B cell (primary cell): ENCODE results near the gene OS9. TPM values are rescaled to one million over a fixed set of nuclear protein-coding genes. Genes with fewer than 3 reads are reported as not detected.

ENCODE experiments used
- ATAC-seq: fragments of 200-7000 bp; cut with Tn5 transposase; one replicate; pipeline ENCODE4 v1.10.0; 2021; ENCODE audit warnings: low read depth, mild to moderate bottlenecking, moderate number of reproducible peaks, moderate library complexity
- CTCF ChIA-PET: fragments of 350-600 bp; sonication (Branson Sonifier 250); formaldehyde crosslinking; loops from one replicate; lab custom pipeline; 2021; ENCODE audit warnings: antibody characterized with exemption, inconsistent platforms; lab: Charles Lee
- POLR2A ChIA-PET: fragments of 350-600 bp; sonication (Branson Sonifier 250); formaldehyde crosslinking; loops from one replicate; lab custom pipeline; 2021; ENCODE audit warnings: antibody characterized with exemption; lab: Charles Lee
- DNase-seq: peaks from one replicate; pipeline ENCODE4 v3.0.0; 2013
- H2AFZ ChIP-seq: 2 replicates; pipeline ENCODE4 v1.6.1; 2012; ENCODE audit warnings: mild to moderate bottlenecking, low read depth, low read length; ENCODE audit not compliant: insufficient read depth, poor library complexity, severe bottlenecking
- H3K27ac ChIP-seq, 2 donors: 1 replicate in 1 of 2; 2 replicates in 1 of 2; pipeline ENCODE4 v1.5.1; 2012 to 2013; ENCODE audit warnings: low read length in 2 of 2, mild to moderate bottlenecking in 2 of 2, moderate library complexity in 1 of 2
- H3K27me3 ChIP-seq, 4 experiments: fragments of 200-600 bp in 1 of 4; sonication (generic) in 1 of 4; replicated peaks in 1 of 4; 1 replicate in 2 of 4; 2 replicates in 2 of 4; pipeline versions ENCODE4 v1.6.1 to v1.7.0; 2013 to 2016; ENCODE audit warnings: low read length in 3 of 4, mild to moderate bottlenecking in 2 of 4, mixed read lengths in 1 of 4, moderate library complexity in 1 of 4; ENCODE audit not compliant: insufficient read depth in 4 of 4, control insufficient read depth in 3 of 4; ENCODE audit errors: control extremely low read depth in 1 of 4
- H3K36me3 ChIP-seq, 2 experiments: replicated peaks in 1 of 2; 1 replicate in 1 of 2; 2 replicates in 1 of 2; pipeline versions ENCODE4 v1.6.1 to v1.7.1; 2013; ENCODE audit warnings: low read length in 1 of 2; ENCODE audit not compliant: insufficient read depth in 2 of 2, control insufficient read depth in 1 of 2; ENCODE audit errors: control extremely low read depth in 1 of 2, extremely low read depth in 1 of 2
- H3K4me1 ChIP-seq, 2 donors: fragments of 200-600 bp in 1 of 2; sonication (generic) in 1 of 2; 1 replicate in 1 of 2; 2 replicates in 1 of 2; pipeline versions ENCODE4 v1.5.1 to v1.6.1; 2013 to 2017; ENCODE audit warnings: low read length in 2 of 2; ENCODE audit not compliant: control insufficient read depth in 2 of 2, insufficient read depth in 2 of 2
- H3K4me2 ChIP-seq: replicated peaks from 2 replicates; pipeline ENCODE3; 2012; ENCODE audit warnings: mild to moderate bottlenecking, low read depth, low read length; ENCODE audit not compliant: poor library complexity, severe bottlenecking
- H3K4me3 ChIP-seq, 5 experiments: fragments of 200-600 bp in 1 of 5; sonication (generic) in 1 of 5; 1 replicate in 3 of 5; 2 replicates in 2 of 5; pipeline versions ENCODE4 v1.5.1 to v1.7.0; 2011 to 2016; ENCODE audit warnings: low read length in 4 of 5, mild to moderate bottlenecking in 4 of 5, low read depth in 2 of 5, control low read depth in 1 of 5, moderate library complexity in 1 of 5; ENCODE audit not compliant: insufficient read depth in 1 of 5; ENCODE audit errors: control extremely low read depth in 1 of 5, extremely low read depth in 1 of 5
- H3K79me2 ChIP-seq: fragments of 200-600 bp; sonication (generic); one replicate; pipeline ENCODE4 v1.6.0; 2016; ENCODE audit warnings: low read length; ENCODE audit not compliant: control insufficient read depth, insufficient read depth
- H3K9ac ChIP-seq: fragments of 200-600 bp; sonication (generic); 2 replicates; pipeline ENCODE4 v1.6.1; 2017; ENCODE audit warnings: mild to moderate bottlenecking, low read length, moderate library complexity
- H3K9me3 ChIP-seq, 3 donors: one replicate each; pipeline versions ENCODE4 v1.6.1 to v1.7.1; 2013; ENCODE audit warnings: low read length in 2 of 3; ENCODE audit not compliant: control insufficient read depth in 2 of 3, insufficient read depth in 1 of 3; ENCODE audit errors: control extremely low read depth in 1 of 3
- H4K20me1 ChIP-seq: 2 replicates; pipeline ENCODE4 v1.6.0; 2012; ENCODE audit warnings: mild to moderate bottlenecking, low read length; ENCODE audit not compliant: insufficient read depth, control insufficient read depth, poor library complexity, severe bottlenecking
- H3K27ac Mint-ChIP-seq: one replicate; pipeline ENCODE4 v1.8.0; 2021; ENCODE audit warnings: mixed read lengths
- H3K27me3 Mint-ChIP-seq: one replicate; pipeline ENCODE4 v1.8.0; 2021; ENCODE audit warnings: mixed read lengths
- H3K4me1 Mint-ChIP-seq: one replicate; pipeline ENCODE4 v1.8.0; 2021; ENCODE audit warnings: mixed read lengths
- H3K4me3 Mint-ChIP-seq: one replicate; pipeline ENCODE4 v1.8.0; 2021; ENCODE audit warnings: mixed read lengths
- H3K9me3 Mint-ChIP-seq: one replicate; pipeline ENCODE4 v1.8.0; 2022; ENCODE audit warnings: mixed read lengths; ENCODE audit not compliant: insufficient read depth
- CTCF ChIP-seq: fragments of 200-600 bp; IDR thresholded peaks from one replicate; pipeline ENCODE4 v1.8.0; 2022; ENCODE audit warnings: antibody characterized with exemption, mild to moderate bottlenecking
- EZH2 ChIP-seq: IDR thresholded peaks from 2 replicates; pipeline ENCODE4 v1.6.1; 2012; ENCODE audit warnings: borderline replicate concordance, low read depth, mild to moderate bottlenecking, moderate library complexity, low read length; ENCODE audit not compliant: insufficient read depth, poor library complexity, severe bottlenecking
- WGBS: methylation state at CpG from one replicate; pipeline ENCODE4 v1.1.5; 2013; ENCODE audit warnings: missing lambda C conversion rate; ENCODE audit not compliant: insufficient coverage; 5-methylcytosine and 5-hydroxymethylcytosine counted together
- intact Hi-C: fragments of 100-400 bp; cut with micrococcal nuclease; formaldehyde crosslinking; loops from one replicate; pipeline ENCODE4 v1.10.0; 2022
- polyA plus RNA-seq: library from polyadenylated mRNA; depleted of rRNA; stranded (reverse); fragments of >200 nt; gene quantifications from 2 replicates; pipeline ENCODE4 v1.2.3, GENCODE V29; 2012
- total RNA-seq, 2 donors: library from RNA; stranded (reverse); fragments of 120-200 nt in 1 of 2; gene quantifications; 1 replicate in 1 of 2; 2 replicates in 1 of 2; pipeline versions ENCODE4 v1.2.3 to v1.2.4, GENCODE V29; 2013 to 2022

OS9 gene
- total and polyA plus RNA-seq, 2 donors (not counting 1 experiment from before 2014, with no cell fraction given), result 182 to 234 TPM

GRCh38 chr12:57729321-57729844, 35.5 kb downstream of the OS9 start:
- Histone ChIP-seq H3K9ac (no peak overlapping the region), H3K79me2 (no peaks in the 10 kb centered on the region), H3K27ac (no peak overlapping the region), H3K4me1 (peaks cover 8 to 16% of the 10 kb centered on the region in 2 donors), H3K36me3 (peaks cover 0 to 77% of the 10 kb centered on the region in 2 experiments), H2AFZ (no peak overlapping the region), H3K9me3 (peaks cover 0 to 7% (median 0%) of the 10 kb centered on the region in 3 donors), H3K4me2 (no peak overlapping the region), H3K4me3 (no peak overlapping the region), H4K20me1 (peaks cover 7% of the 10 kb centered on the region), H3K27me3 (no peaks in the 10 kb centered on the region)
- ChIA-PET CTCF (interaction anchor here (0.7 kb wide), 1 partner anchor 11 kb away, joined by 3 read pairs; no protein-coding TSS in a partner anchor), POLR2A (no interaction called here)
- DNase-seq, result no peak
- H3K27ac Mint-ChIP-seq, result peak overlapping the region; percentile 21
- H3K4me1 Mint-ChIP-seq, result peaks cover 10% of the 10 kb centered on the region
- no peaks in the 10 kb centered on the region for H3K9me3 Mint-ChIP-seq
- TF ChIP-seq EZH2 (no peak), CTCF (no peak)
- 71% methylated on average over 3 of the region's 5 CpGs for WGBS
- H3K4me3 Mint-ChIP-seq, result no peak overlapping the region
- ATAC-seq, result no peak
- no peaks in the 10 kb centered on the region for H3K27me3 Mint-ChIP-seq
- intact Hi-C loops, result no loop called here

GRCh38 chr12:57730336-57731067, 36.6 kb downstream of the OS9 start:
- H3K4me2 ChIP-seq, result no peak overlapping the region
- no peaks in the 10 kb centered on the region for H3K79me2 ChIP-seq
- ChIA-PET CTCF (no interaction called here), POLR2A (no interaction called here)
- no peak overlapping the region for H3K27ac Mint-ChIP-seq
- H3K4me3 Mint-ChIP-seq, result no peak overlapping the region
- H3K36me3 ChIP-seq, result peaks cover 0 to 85% of the 10 kb centered on the region in 2 experiments
- no peak for TF ChIP-seq CTCF
- no peak for TF ChIP-seq EZH2
- H3K4me3 ChIP-seq, result no peak overlapping the region
- peaks cover 0 to 5% of the 10 kb centered on the region in 2 donors for H3K4me1 ChIP-seq
- peaks cover 1% of the 10 kb centered on the region for H3K4me1 Mint-ChIP-seq
- no peak for DNase-seq
- WGBS, result 96% methylated on average over 10 of the region's 13 CpGs
- peaks cover 10% of the 10 kb centered on the region for H4K20me1 ChIP-seq
- no peaks in the 10 kb centered on the region for H3K27me3 ChIP-seq
- no peak overlapping the region for H3K27ac ChIP-seq
- intact Hi-C loops, result no loop called here
- H3K9me3 Mint-ChIP-seq, result no peaks in the 10 kb centered on the region
- H3K27me3 Mint-ChIP-seq, result no peaks in the 10 kb centered on the region
- ATAC-seq, result no peak
- H3K9me3 ChIP-seq, result peaks cover 0 to 7% (median 0%) of the 10 kb centered on the region in 3 donors
- no peak overlapping the region for H2AFZ ChIP-seq
- no peak overlapping the region for H3K9ac ChIP-seq
